Fibroblast of pulmonary artery (primary cell): Measurements from ENCODE around the gene ZC3H7A.
"Not testable (repeated sequence)": the region's sequence is repeated elsewhere in the genome, so short reads cannot be mapped to it uniquely, and the experiment has no call there.

ENCODE experiments used
- DNase-seq: peaks from one replicate; pipeline ENCODE4 v3.0.0-alpha.2; 2010; ENCODE audit warnings: low read depth
- H3K4me3 ChIP-seq: replicated peaks from 2 replicates; pipeline ENCODE4 v1.5.1; 2011; ENCODE audit warnings: low read depth, mild to moderate bottlenecking, control low read depth, low read length, moderate library complexity
- TF ChIP-seq, protein P1 (sequence below): IDR thresholded peaks from 2 replicates; pipeline ENCODE4 v1.5.1; 2011; ENCODE audit warnings: mild to moderate bottlenecking, control low read depth, low read length, inconsistent platforms; ENCODE audit errors: missing control alignments

Gene ZC3H7A

DNA sequence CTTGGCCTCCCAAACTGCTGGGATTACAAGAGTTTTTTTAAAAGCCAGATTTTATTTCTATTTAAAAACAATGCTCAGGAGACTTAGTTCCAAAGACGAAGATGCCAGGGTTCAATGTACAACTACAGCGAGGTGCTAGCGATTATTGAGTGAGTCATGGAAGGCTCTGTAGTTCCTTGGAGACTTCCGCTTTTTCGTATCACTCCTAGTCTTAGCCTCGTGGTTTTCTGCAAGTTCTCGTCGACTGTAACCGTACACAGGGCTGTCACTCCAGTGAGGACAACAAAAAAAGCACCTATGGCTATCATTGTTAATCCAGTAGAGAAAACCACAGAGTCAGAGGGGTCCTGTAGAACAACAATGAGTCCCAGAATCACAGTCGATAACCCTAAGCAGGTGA, 22.7 kb upstream of the ZC3H7A start:
- H3K4me3 ChIP-seq = no peak overlapping the region
- DNase-seq = no peak
- TF ChIP-seq, protein P1, sequence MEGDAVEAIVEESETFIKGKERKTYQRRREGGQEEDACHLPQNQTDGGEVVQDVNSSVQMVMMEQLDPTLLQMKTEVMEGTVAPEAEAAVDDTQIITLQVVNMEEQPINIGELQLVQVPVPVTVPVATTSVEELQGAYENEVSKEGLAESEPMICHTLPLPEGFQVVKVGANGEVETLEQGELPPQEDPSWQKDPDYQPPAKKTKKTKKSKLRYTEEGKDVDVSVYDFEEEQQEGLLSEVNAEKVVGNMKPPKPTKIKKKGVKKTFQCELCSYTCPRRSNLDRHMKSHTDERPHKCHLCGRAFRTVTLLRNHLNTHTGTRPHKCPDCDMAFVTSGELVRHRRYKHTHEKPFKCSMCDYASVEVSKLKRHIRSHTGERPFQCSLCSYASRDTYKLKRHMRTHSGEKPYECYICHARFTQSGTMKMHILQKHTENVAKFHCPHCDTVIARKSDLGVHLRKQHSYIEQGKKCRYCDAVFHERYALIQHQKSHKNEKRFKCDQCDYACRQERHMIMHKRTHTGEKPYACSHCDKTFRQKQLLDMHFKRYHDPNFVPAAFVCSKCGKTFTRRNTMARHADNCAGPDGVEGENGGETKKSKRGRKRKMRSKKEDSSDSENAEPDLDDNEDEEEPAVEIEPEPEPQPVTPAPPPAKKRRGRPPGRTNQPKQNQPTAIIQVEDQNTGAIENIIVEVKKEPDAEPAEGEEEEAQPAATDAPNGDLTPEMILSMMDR = no peak

DNA sequence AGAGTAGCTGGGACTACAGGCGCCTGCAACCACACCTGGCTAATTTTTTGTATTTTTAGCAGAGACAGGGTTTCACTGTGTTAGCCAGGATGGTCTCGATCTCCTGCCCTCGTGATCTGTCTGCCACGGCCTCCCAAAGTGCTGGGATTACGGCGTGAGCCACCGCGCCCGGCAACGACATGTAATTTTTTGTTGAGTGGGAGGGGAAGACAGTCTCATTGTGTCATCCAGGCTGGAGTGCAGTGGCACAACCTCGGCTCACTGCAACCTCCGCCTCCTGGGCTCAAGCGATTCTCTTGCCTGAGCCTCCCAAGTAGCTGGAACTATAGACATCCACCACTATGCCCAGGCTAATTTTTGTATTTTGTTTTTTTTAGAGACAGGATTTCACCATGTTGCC, 21.9 kb upstream of the ZC3H7A start:
- DNase-seq, H3K4me3 ChIP-seq: not testable (repeated sequence)

DNA sequence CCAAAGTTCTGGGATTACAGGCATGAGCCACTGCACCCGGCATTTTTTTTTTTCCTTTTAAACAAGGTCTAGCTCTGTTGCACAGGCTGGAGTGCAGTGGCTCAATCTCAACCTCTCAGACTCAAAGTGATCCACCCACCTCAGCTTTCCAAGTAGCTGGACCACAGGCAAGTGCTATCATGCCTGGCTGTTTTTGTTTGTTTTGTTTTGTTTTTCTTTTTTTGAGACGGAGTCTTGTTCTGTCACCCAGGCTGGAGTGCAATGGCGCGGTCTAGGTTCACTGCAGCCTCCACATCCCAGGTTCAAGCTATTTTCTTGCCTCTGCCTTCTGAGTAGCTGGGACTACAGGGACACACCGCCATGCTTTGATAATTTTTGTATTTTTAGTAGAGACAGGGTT, 19.1 kb upstream of the ZC3H7A start:
- TF ChIP-seq, protein P1 = no peak
- H3K4me3 ChIP-seq = no peak overlapping the region
- no peak for DNase-seq

DNA sequence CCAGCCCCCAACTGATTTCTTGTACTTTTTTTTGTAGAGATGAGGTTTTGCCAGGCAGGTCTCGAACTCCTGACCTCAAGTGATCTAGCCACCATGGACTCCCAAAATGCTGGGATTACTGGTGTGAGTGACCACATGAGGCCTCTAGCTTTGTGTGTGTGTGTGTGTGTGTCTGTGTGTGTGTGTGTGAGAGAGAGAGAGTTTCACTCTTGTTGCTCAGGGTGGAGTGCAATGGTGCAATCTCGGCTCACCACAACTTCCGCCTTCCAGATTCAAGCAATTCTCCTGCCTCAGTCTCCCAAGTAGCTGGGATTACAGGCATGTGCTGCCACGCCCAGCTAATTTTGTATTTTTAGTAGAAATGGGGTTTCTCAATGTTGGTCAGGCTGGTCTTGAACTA, 17.7 kb upstream of the ZC3H7A start:
- DNase-seq = not testable (repeated sequence)

DNA sequence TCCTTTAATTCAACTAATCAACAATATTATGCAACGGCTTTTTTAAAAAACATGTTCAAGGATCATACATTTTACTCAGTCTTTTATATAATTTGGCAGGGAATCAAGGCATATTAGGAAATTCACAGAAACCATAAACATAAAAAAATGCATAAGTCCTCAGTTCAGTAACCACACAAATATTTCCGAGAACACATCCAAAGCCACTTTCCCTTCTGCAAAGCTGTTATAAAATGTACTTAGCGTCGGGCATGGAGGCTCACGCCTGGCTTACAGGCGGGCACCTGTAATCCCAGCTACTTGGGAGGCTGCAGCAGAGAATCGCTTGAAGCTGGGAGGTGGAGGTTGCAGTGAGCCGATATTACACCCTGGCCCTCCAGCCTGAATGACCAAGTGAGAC, 9.7 kb upstream of the ZC3H7A start:
- TF ChIP-seq, protein P1 = no peak
- no peak overlapping the region for H3K4me3 ChIP-seq
- DNase-seq = no peak

More for the DNA sequence above, 17.7 kb upstream of the ZC3H7A start:
- H3K4me3 ChIP-seq = not testable (repeated sequence)

DNA sequence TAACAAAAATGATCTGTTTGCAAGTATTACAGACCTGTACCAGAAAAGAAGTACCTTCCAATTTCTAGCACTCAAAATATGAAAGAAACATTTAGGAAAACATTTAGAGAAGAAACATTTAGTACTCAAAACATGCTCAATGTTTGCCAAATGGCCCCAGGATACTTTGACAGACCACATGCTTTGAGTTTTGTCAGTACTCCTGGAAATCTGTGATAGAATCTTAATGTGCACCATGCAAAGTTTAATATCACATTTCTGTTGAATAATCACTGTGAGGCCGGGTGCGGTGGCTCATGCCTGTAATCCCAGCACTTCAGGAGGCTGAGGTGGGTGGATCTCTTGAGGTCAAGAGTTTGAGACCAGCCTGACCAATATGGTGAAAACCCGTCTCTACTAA, 8.5 kb upstream of the ZC3H7A start:
- TF ChIP-seq, protein P1 = no peak
- H3K4me3 ChIP-seq = no peak overlapping the region
- no peak for DNase-seq

DNA sequence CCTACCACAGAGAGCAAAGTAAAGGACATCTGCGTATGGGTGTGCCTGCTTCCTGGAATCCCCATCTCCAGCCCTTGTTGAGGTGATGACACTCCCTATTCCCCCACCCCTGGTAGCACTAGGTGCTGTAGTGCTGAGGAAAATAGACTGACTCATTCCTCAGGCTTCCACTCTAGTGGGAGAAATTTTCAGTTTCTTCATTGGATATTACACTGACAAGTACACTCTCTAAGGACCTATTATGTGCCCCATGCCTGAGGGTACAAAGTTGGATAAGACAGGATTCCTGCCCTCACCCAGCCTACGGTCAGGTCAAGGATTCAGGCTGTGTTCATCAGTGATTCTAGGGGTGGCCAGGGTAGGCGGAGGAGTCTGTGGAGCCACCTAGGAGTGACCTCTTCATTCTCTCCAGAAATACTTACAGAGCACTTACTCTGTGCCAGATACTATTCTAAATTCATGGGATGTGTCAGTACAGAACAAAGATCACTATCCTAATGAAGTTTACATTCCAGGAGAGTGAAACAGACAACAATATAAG, 4.5 kb upstream of the ZC3H7A start:
- TF ChIP-seq, protein P1 = no peak
- no peak overlapping the region for H3K4me3 ChIP-seq
- no peak for DNase-seq

DNA sequence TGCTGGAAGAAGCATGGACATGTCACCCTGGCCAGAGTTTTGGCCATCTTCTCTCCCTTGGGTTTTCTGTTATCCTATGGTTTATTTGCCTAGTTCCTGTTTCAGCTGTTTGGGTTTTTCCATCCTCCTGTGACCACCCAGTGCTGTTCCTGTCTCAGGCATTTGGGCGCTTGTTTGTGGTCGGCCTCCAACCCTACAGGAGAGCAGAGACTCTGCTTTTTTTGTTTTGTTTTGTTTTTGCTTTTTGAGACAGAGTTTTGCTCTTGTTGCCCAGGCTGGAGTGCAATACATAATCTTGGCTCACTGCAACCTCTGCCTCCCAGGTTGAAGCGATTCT, 3.3 kb upstream of the ZC3H7A start:
- DNase-seq = no peak
- TF ChIP-seq, protein P1 = no peak

More for the DNA sequence above, 3.3 kb upstream of the ZC3H7A start:
- no peak overlapping the region for H3K4me3 ChIP-seq
